Effector CD8-positive, alpha-beta T cell (primary cell): ENCODE data around the gene TNFRSF9.
"Not testable (repeated sequence)": the region's sequence is repeated elsewhere in the genome, so short reads cannot be mapped to it uniquely, and the experiment has no call there.

ENCODE experiments used
- DNase-seq: peaks from one replicate; lab custom pipeline; 2025; lab: John Stamatoyannopoulos, UW
- total RNA-seq, 4 experiments: gene quantifications; one replicate each; lab custom pipeline; 2026; lab: John Stamatoyannopoulos, UW

TNFRSF9 gene
- total RNA-seq, result 7.6 to 511 (median 16.4) reads per million in 4 experiments

DNA sequence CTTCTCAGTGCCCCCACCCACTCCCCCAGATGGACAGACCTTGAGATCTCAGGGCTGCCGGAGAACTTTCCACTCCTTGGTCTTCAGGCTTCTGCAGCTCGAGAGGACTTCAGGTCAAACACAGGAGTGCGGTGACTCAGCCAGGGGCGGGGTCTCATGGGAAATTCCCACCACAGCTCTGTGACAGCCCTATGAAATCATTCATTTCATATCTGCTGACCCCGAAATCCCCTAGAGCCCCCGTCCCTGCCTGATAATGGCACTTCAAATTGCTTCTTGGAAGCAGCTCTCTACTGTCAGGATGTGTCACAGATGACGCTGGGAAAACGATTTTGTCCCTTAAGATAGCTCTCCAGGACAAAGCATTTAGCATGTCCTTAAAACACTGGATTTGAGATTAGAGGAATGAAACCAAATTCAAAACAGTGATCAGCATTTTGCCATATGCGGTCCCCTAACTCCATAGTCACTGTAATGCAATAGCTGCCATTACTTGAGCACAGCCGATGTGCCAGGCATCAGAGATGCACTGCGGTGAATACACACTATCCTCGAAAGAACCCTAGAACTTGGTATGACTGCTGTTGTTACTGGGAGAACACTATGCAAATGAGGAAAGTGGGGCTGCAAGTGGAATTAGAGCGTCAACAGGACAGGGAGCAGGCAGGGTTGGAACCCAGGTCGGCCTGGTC, at the start of gene TNFRSF9:
Gene TNFRSF9, minus strand, starts transcription at position 95 of the 692 bp plus-strand sequence. CDS start 845 bp downstream, outside the sequence.
- DNase-seq, result peak; percentile 16

DNA sequence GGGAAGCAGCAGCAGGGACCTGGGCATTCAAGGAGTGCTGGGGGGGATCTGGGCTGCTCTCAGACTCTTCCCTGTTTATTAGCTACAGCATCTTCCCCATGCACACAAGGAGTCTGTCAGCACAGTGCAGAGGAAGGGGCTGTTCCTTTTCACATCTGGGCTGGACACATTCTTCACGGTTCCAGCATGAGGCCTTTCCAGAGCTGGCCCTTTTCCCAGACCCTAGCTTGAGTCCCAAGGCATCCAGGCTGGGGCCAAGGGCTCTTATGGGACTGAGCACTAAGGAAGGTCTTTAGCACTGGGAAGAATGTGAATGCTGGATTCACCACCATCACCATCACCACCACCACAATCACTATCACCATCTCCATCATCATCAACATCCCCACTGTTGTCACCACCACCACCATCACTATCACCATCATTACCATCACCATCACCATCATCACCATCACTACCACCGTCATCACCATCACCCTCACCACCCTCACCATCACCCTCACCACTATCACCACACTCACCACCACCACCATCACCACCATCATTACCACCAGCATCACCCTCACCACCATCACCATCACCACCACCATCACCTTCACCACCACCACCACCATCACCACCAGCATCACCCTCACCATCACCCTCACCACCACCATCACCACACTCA, 49.3 kb upstream of the TNFRSF9 start:
- no peak for DNase-seq

DNA sequence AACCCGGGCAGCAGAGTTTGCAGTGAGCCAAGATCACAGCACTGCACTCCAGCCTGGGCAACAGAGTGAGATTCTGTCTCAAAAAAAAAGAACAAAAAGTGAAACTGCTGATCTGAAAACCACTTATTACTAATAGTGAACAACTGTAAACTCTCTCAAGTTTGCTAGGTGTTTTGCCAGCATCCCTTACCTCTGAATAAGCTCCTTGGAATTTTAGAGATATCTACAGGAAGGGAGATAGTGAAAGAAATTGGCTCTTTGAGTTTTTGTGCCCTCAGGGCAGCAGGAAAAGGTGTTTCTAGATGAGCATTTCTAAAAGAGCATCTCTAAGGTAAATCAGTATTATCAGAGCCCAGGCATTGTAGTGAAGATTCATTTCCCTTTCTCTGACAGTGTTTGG, 47.9 kb upstream of the TNFRSF9 start:
- DNase-seq, result no peak

DNA sequence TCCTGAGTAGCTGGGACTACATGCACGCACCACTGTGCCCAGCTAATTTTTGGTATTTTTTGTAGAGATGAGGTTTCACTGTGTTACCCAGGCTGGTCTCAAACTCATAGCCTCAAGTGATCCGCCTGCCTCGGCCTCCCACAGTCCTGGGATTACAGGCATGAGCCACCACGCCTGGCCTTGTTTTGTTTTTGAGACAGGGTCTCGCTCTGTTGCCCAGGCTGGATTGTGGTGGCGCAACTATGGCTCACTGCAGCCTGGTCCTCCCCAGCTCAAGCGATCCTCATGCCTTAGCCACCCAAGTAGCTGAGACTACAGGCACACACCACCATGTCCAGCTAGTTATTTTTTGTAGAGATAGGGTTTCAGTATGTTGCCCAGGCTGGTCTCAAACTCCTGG, 46.9 kb upstream of the TNFRSF9 start:
- DNase-seq, result no peak

DNA sequence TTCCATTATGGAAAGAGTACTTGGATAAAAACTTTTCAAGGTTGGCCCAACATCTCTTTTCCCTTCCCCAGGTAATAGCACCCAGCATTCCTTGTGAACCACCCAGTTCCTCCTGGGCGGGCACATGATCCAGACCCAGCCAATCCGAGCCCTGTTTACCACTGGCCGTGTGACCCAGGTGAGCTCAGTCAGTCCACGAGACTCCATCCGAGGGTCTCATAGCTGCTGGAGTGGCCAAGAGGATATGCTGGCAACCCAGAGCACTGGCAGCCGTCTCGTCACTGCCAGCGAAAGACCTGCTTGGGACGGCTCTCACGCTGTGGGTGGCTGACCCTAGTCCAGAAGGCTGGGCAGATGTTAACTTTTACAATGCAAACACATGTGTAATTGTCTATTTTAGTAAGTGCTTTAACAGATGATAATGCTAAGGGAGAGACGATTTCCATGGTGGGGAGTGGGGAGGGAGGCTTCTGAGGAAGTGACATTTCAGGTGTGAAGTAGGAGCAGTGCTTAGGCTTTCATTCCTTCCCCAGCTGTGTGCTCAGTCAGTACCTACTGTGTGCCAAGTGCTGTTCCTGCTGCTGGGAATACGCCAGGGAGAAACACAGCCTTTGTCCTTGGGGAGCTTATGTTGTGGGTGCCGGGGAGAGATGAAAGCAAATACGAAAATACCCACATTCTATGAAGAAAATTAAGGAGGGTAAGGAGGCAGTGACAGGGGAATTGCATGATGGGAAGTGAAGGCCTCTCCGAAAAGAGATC, 45.4 kb upstream of the TNFRSF9 start:
- DNase-seq, result no peak

DNA sequence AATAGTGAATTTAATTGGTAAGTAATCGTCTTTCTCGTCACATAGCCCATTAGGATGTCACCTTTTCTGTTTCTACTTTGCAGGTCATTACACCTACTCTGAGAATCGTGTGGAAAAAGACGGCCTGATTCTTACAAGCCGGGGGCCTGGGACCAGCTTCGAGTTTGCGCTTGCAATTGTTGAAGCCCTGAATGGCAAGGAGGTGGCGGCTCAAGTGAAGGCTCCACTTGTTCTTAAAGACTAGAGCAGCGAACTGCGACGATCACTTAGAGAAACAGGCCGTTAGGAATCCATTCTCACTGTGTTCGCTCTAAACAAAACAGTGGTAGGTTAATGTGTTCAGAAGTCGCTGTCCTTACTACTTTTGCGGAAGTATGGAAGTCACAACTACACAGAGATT, 44.2 kb upstream of the TNFRSF9 start:
- no peak for DNase-seq

DNA sequence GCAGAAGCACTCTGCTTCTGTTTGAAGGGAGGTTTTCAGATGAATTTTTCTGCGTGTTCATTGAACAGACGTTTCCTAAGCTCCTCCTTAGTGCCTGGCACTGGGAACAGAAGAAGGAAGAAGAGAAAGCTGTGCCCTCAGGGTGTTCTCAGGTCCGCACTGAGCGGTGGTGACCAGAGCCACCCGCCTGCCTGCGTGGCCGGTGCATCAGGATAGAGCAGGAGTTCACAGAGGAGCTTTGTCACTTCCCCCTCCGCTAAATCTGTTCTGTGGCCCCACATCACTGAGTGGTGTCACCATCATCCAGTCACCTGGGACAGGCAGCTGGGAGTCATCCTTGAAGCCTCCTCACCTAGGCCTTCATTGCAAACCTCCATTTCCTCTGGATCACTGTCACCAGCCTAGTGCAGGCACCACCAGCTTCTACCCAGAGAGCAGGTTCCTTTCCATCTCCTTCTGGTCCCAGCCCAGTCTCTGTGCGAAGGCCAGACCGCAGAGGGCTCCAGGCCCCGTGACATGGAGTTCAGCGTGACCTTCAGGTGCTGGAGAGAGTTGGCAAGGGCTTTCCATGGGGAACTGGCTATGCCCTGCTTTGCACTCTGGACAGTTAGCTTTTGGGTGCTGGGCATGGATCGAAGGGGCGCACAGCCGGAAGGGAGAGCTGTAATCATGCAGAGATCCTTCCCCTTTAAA, 42.6 kb upstream of the TNFRSF9 start:
- no peak for DNase-seq

DNA sequence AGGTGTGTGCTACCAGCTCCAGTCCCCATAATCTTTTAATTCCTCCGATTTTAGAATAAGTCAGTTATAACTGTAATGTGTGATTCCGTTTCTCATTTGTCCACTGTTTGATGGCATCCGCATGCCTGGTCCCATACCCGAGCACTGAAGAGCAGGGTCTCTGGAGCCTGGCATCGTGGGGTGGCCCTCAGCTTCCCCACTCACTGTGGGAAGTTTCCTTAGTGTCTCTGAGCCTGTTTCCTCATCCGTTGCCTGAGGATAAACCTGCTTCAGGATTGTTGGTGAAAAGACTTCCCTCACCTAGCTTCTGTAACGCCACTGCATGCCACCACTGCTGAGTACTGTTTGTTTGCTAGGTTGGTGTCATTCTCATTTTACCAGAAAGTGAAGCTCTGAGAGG, 40.3 kb upstream of the TNFRSF9 start:
- DNase-seq, result no peak

DNA sequence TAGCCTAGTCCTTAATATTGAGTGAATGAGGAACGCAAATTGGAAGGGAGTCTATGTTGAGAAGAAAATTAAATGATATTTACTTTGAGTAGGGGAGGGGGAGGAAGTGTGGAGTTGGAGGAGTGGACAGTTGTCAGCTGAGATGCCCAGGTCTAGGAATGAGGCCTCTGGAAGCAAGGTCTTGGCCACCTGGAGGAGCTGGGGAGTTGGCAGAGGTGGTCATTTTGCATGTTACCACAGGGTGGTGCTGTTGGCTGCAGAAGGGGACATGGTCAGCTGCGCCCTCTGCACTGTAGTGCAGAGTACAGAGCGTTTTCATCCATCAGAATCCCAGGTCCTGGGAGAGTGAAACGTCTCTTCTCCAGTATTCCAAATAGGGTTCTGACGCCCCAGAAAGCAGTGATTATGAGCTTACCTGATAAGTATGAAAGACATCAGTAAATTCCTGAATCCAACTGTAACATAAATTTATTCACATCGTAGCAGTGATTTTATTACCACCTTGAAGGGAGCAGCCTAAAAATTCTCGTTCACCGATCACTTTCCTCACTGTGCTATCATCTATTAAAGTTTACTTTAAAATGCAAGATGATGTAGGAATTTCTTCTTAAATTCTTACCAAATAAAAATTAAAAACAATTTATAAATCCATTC, 34.7 kb upstream of the TNFRSF9 start:
- DNase-seq, result no peak

DNA sequence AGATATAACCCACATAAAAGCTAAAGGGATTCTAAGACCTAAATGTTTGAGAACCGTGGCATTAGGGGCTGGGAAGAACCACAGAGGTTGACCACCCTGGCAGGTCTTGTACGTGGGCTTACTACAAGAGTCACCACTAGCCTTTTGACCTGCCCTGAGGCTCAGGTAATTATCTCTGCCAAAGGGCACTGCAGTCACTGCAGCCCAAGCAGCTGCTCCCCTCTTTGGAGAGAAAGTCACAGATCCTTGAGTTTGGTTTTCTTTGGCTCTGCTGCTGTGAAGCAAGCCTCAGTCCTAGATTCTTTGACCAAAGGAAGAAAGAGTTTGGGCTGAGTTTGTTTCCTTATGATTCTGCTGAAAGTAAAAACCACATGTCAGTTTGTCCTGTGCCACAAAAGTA, 32.4 kb upstream of the TNFRSF9 start:
- DNase-seq, result no peak

DNA sequence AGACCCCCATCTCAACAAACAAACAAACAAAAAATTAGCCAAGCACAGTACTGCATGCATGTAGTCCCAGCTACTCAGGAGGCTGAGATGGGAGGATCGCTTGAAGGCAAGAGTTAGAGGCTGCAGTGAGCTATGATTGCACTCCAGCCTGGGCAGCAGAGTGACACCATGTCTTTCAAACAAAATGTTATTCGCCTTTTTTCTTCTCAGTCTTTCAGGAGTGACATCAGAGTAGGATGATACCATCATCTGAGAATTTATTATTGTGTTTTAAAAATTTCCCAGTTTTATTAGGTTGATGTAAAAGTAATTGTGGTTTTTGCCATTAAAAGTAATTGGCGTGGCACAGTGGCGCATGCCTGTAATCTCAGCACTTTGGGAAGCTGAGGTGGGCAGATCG, 31.6 kb upstream of the TNFRSF9 start:
- DNase-seq, result no peak

DNA sequence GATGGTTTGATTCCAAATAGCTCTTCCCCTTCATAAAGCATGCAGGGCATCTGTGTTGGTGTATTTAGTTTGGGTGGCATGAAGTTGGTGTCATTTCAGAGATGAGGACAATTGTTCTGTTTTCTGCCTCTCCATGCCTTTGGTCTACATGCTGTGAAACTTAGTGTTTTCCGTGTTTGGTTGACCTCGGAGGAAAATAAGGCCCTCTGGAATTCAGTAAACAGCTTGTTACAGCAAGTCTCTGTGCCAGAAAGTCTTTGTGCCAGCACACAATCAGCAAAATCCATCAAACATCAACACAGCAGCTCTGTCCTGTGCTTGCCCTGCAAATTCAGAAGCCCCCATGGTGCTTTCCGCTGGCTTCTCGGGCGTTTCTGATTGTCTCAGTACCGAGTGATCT, 30.4 kb upstream of the TNFRSF9 start:
- no peak for DNase-seq

DNA sequence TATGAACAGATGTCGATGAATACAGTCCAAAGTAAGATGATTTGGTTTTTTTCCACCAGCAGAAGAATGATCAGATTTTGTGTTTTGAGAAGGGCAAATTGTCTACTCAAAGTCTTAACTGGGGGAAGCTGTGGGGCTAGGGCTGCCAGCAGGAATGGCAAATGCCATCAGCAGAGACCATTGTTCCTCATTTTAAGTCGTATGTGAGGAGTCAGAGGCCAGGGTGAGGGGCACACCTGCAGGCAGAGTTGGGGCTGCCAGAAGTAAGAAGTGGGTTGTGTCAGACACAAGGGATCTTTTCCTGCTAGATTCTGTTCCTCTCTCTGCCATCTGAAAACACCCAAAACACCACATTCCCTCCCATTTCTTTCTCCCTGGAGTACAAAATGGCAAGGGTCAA, 29.6 kb upstream of the TNFRSF9 start:
- DNase-seq, result no peak

DNA sequence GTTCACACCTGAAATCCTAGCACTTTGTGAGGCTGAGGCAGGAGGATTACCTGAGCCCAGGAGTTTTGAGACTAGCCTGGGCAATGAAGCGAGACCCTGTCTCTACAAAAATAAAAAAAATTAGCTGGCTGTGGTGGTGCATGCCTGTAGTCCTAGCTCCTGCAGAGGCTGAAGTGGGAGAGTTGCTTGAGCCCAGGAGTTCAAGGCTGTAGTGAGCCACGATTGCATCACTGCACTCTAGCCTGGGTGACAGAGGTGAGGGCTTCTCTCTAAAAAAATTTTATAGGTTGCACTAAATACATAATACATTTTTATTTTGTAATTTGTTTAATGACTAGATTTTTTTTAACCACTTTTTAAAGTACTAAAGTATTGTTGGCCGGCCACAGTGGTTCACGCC, 27.0 kb upstream of the TNFRSF9 start:
- no peak for DNase-seq

DNA sequence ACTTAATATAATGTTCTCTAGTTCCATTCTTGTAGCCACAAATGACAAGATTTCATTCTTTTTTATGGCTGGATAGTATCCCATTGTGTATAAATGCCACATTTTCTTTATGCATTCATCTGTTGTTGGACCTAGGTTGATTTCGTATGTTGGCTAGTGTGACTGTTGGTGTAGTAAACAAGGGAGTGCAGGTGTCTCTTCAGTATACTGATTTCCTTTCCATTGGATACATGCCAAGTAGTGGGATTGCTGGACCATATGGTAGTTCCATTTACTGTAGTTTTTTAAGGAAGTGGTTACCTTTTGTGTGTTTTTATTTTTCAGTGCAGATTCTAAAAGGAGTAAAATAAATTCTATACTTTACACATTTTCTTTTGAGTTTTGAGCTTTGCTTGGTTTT, 26.6 kb upstream of the TNFRSF9 start:
- DNase-seq, result no peak

DNA sequence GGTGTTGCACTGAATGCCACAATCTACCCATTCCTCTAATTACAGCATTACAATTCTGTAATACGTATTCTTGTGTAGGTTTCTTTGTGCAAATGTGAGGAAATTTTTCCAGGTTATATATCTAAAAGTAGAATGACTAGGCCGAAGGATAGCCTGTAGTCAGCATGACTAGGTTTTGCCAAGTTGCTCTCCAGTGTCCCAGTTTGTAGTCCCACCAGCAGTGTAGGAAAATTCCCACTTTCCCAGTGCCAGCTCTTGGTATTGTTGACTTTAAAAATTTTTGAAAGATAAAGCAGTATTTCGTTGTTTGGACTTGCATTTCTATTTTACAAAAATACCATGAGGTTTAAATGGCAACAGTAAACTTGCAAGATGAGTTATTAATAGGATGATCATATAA, 23.8 kb upstream of the TNFRSF9 start:
- no peak for DNase-seq

DNA sequence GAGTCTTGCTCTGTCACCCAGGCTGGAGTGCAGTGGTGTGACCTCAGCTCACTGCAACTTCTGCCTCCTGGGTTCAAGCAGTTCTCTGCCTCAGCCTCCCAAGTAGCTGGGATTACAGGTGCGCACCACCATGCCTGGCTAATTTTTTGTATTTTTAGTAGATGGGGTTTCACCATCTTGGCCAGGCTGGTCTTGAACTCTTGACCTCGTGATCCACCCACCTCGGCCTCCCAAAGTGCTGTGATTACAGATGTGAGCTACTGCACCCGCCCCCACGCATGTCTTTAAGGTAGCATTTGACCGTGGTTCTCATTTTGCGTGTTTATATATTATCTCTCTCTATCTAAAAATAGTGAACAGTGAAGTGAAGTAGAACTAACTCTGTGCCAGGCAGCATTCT, 23.2 kb upstream of the TNFRSF9 start:
- DNase-seq, result not testable (repeated sequence)

DNA sequence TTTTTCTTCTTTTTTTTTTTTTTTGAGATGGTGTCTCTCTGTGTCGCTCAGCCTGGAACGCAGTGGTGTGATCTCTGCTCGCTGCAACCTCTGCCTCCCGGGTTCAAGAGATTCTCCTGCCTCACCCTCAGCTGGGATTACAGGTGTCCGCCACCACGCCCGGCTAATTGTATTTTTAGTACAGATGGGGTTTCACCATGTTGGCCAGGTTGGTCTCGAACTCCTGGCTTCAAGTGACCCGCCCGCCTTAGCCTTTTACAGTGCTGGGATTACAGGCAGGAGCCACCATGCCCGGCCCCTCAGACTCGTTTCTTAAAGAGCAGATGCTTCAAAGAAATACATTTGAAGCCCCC, 22.7 kb upstream of the TNFRSF9 start:
- not testable (repeated sequence) for DNase-seq

DNA sequence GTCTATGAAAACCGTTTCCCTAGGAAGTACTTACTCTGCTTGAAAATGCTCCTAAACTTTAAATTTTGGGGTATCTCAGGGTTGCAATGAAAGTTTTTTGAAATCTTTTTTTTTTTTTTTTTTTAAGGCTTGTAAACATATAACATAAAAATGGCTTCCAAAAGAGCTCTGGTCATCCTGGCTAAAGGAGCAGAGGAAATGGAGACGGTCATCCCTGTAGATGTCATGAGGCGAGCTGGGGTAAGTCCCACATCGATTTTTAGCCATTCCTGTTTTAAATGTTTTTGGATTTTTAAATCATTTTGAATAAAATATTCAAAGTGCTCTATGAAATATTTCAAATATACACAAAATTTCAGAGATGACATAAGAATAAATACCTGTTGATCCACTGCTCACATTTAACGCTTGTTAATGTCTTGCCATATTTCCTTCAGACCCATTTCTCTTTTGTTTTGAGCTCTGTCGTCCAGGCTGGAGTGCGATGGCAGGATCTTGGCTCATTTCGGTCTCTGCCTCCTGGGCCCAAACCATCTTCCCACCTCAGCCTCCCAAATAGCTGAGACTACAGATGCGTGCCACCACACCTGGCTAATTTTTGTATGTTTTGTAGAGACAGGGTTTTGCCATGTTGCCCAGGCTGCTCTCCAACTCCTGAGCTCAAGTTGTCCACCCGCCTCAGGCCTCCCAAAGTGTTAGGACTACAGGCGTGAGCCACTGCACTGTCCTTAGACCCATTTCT, 22.2 kb upstream of the TNFRSF9 start:
- DNase-seq, result no peak

DNA sequence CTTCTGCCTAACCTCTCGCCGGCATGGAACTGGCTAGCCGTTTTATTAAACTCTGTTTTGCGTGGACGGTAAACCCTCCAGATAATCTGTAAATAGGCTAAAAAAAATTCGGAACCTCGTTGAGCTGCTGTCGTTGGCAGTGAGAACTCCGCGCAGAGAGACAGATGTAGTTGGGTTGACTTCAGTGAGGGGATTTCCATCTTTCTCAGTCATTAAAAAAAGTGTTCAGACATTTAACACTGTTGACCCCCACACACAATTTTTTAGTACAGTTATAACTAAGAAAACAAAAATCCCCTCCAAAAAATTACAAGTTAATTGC, 21.3 kb upstream of the TNFRSF9 start:
- no peak for DNase-seq
